ENCODE results near the gene TPST2. TPM values are rescaled to one million over a fixed set of nuclear protein-coding genes. Genes with fewer than 3 reads are reported as not detected.

TPST2 gene
- total RNA-seq, 1 donor from 2014 or later: 10.7 TPM

DNA sequence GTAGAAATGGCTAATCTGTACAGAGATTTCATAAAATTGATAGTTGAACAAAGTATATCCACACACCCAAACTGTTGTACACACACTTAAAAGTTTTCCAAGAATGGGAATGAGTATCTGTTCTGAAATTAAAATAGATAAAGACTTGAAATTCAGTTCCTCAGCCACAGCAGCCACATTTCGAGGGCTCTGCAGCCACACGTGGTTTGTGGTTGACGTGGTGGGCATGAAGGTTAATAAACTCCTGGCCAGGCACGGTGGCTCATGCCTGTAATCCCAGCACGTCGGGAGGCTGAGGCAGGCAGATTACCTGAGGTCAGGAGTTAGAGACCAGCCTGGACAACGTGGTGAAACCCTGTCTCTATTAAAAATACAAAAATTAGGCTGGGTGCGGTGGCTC lies 24.0 kb downstream of the TPST2 start:
- peaks cover 29% of the 10 kb centered on the region for H3K4me1 Mint-ChIP-seq
- H3K36me3 Mint-ChIP-seq (ENCODE audit: low read depth): no peaks in the 10 kb centered on the region
- H3K4me3 Mint-ChIP-seq: no peak overlapping the region
- H3K27ac Mint-ChIP-seq (ENCODE audit: unreplicated experiment): no peak overlapping the region
- H3K9me3 Mint-ChIP-seq: no peaks in the 10 kb centered on the region
- DNase-seq (ENCODE audit: low read depth, low spot score): no peak
- TF ChIP-seq, protein P1, sequence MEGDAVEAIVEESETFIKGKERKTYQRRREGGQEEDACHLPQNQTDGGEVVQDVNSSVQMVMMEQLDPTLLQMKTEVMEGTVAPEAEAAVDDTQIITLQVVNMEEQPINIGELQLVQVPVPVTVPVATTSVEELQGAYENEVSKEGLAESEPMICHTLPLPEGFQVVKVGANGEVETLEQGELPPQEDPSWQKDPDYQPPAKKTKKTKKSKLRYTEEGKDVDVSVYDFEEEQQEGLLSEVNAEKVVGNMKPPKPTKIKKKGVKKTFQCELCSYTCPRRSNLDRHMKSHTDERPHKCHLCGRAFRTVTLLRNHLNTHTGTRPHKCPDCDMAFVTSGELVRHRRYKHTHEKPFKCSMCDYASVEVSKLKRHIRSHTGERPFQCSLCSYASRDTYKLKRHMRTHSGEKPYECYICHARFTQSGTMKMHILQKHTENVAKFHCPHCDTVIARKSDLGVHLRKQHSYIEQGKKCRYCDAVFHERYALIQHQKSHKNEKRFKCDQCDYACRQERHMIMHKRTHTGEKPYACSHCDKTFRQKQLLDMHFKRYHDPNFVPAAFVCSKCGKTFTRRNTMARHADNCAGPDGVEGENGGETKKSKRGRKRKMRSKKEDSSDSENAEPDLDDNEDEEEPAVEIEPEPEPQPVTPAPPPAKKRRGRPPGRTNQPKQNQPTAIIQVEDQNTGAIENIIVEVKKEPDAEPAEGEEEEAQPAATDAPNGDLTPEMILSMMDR (conservative IDR thresholded peaks at IDR 0.05): no peak
- no peaks in the 10 kb centered on the region for H3K27me3 Mint-ChIP-seq (ENCODE audit: low read depth)

- peaks cover 22% of the 10 kb centered on the region for H3K4me1 Mint-ChIP-seq
- no peaks in the 10 kb centered on the region for H3K36me3 Mint-ChIP-seq (ENCODE audit: low read depth)
- no peak overlapping the region for H3K4me3 Mint-ChIP-seq
These were observed 24.8 kb downstream of the TPST2 start for GRCh38 chr22:26565181-26565580.

GRCh38 chr22:26564672-26565071 lies 25.3 kb downstream of the TPST2 start:
- no peak overlapping the region for H3K27ac Mint-ChIP-seq (ENCODE audit: unreplicated experiment)
- peaks cover 19% of the 10 kb centered on the region for H3K4me1 Mint-ChIP-seq
- TF ChIP-seq, protein P1 (conservative IDR thresholded peaks at IDR 0.05): no peak
- H3K4me3 Mint-ChIP-seq: no peak overlapping the region
- no peaks in the 10 kb centered on the region for H3K36me3 Mint-ChIP-seq (ENCODE audit: low read depth)
- no peaks in the 10 kb centered on the region for H3K27me3 Mint-ChIP-seq (ENCODE audit: low read depth)
- H3K9me3 Mint-ChIP-seq: no peaks in the 10 kb centered on the region
- no peak for DNase-seq (ENCODE audit: low read depth, low spot score)

More at GRCh38 chr22:26565181-26565580, 24.8 kb downstream of the TPST2 start:
- TF ChIP-seq, protein P1 (conservative IDR thresholded peaks at IDR 0.05): no peak
- H3K27ac Mint-ChIP-seq (ENCODE audit: unreplicated experiment): peak overlapping the region; percentile 19
- H3K27me3 Mint-ChIP-seq (ENCODE audit: low read depth): no peaks in the 10 kb centered on the region
- no peaks in the 10 kb centered on the region for H3K9me3 Mint-ChIP-seq
- no peak for DNase-seq (ENCODE audit: low read depth, low spot score)

DNA sequence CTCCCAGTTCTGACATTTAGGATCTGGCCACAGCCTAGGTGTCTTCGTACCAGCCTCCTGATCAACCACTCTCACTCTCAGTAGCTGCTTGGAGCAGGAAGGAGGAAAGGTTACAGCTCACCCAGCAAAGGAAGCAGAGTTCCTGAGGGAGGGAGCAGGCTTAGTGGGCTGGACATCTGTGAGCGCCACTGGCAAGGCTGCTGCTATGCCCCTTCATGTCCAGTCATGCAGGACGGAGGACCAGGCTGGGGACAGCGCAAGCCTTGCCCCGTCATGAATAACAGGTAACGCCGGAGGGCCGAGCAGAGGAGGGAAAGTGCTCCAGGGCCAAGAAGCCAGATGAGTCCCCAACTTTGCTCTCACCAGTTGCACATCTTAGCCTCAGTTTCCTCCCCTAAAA lies 25.8 kb downstream of the TPST2 start:
- H3K9me3 Mint-ChIP-seq: no peaks in the 10 kb centered on the region
- no peak for DNase-seq (ENCODE audit: low read depth, low spot score)
- H3K4me3 Mint-ChIP-seq: no peak overlapping the region
- TF ChIP-seq, protein P1 (conservative IDR thresholded peaks at IDR 0.05): no peak
- H3K27me3 Mint-ChIP-seq (ENCODE audit: low read depth): no peaks in the 10 kb centered on the region
- no peak overlapping the region for H3K27ac Mint-ChIP-seq (ENCODE audit: unreplicated experiment)
- H3K4me1 Mint-ChIP-seq: peaks cover 18% of the 10 kb centered on the region
- no peaks in the 10 kb centered on the region for H3K36me3 Mint-ChIP-seq (ENCODE audit: low read depth)

GRCh38 chr22:26563022-26563421 lies 26.9 kb downstream of the TPST2 start:
- Mint-ChIP-seq H3K36me3 (ENCODE audit: low read depth) (no peaks in the 10 kb centered on the region), H3K9me3 (no peaks in the 10 kb centered on the region), H3K4me3 (no peak overlapping the region), H3K27ac (ENCODE audit: unreplicated experiment) (no peak overlapping the region), H3K4me1 (peaks cover 14% of the 10 kb centered on the region), H3K27me3 (ENCODE audit: low read depth) (no peaks in the 10 kb centered on the region)
- no peak for DNase-seq (ENCODE audit: low read depth, low spot score)
- TF ChIP-seq, protein P1 (conservative IDR thresholded peaks at IDR 0.05): no peak
